AG10803 (cell line): ENCODE results near the gene PLBD2.

Source experiments
- DNase-seq: peaks from one replicate; pipeline ENCODE4 v3.0.0; 2010; ENCODE audit warnings: low read depth
- H3K4me3 ChIP-seq: 2 replicates; pipeline ENCODE4 v1.5.1; 2011; ENCODE audit warnings: mild to moderate bottlenecking, low read length, control low read depth
- CTCF ChIP-seq: conservative IDR thresholded peaks from 2 replicates; pipeline ENCODE4 v1.5.1; 2011; ENCODE audit warnings: mild to moderate bottlenecking, low read length, control low read depth, inconsistent platforms

Gene PLBD2

GRCh38 chr12:113399490-113399889 lies 41.1 kb downstream of the PLBD2 start:
- no peak for TF ChIP-seq CTCF
- DNase-seq: no peak

GRCh38 chr12:113400362-113400761 lies 42.0 kb downstream of the PLBD2 start:
- no peak overlapping the region for H3K4me3 ChIP-seq
- no peak for TF ChIP-seq CTCF

More at GRCh38 chr12:113399490-113399889, 41.1 kb downstream of the PLBD2 start:
- no peak overlapping the region for H3K4me3 ChIP-seq

GRCh38 chr12:113401066-113402000 lies 42.9 kb downstream of the PLBD2 start:
- DNase-seq: no peak
- TF ChIP-seq CTCF: no peak
- no peak overlapping the region for H3K4me3 ChIP-seq

More at GRCh38 chr12:113400362-113400761, 42.0 kb downstream of the PLBD2 start:
- no peak for DNase-seq

- TF ChIP-seq CTCF: no peak
- DNase-seq: no peak
- no peak overlapping the region for H3K4me3 ChIP-seq
Observed at GRCh38 chr12:113402586-113403260, 44.3 kb downstream of the PLBD2 start.

GRCh38 chr12:113403435-113404415 lies 45.3 kb downstream of the PLBD2 start, which contains the start of gene SDS:
SDS (minus strand) TSS chr12:113403887; CDS start chr12:113399708, 4,179 bp downstream.
- TF ChIP-seq CTCF: no peak
- peak; percentile 13 for DNase-seq
- H3K4me3 ChIP-seq: no peak within 1 kb of the TSS

- no peak for DNase-seq
- TF ChIP-seq CTCF: no peak
- no peak overlapping the region for H3K4me3 ChIP-seq
Observed at GRCh38 chr12:113405694-113406093, 47.3 kb downstream of the PLBD2 start.
